AG10803 (cell line): ENCODE measurements around the gene PRR12.

Source experiments
- DNase-seq: peaks from one replicate; pipeline ENCODE4 v3.0.0; 2010; ENCODE audit warnings: low read depth
- H3K4me3 ChIP-seq: 2 replicates; pipeline ENCODE4 v1.5.1; 2011; ENCODE audit warnings: mild to moderate bottlenecking, low read length, control low read depth
- CTCF ChIP-seq: conservative IDR thresholded peaks from 2 replicates; pipeline ENCODE4 v1.5.1; 2011; ENCODE audit warnings: mild to moderate bottlenecking, low read length, control low read depth, inconsistent platforms

Gene PRR12

GRCh38 chr19:49637821-49638738, 47.1 kb downstream of the PRR12 start:
- DNase-seq, result peak; percentile 82
- H3K4me3 ChIP-seq, result peak overlapping the region; percentile 87
- no peak for TF ChIP-seq CTCF

GRCh38 chr19:49639401-49640112, 48.6 kb downstream of the PRR12 start:
- peak overlapping the region; percentile 87 for H3K4me3 ChIP-seq
- no peak for TF ChIP-seq CTCF
- no peak for DNase-seq

GRCh38 chr19:49640113-49640898, 49.3 kb downstream of the PRR12 start, which contains the start of gene RRAS:
RRAS (minus strand) TSS chr19:49640143; CDS start chr19:49640098, 45 bp downstream.
- H3K4me3 ChIP-seq, result peak within 1 kb of the TSS; percentile 87
- DNase-seq, result peak; percentile 100
- no peak for TF ChIP-seq CTCF

GRCh38 chr19:49641688-49642491, 50.9 kb downstream of the PRR12 start, which contains the start of gene SCAF1:
SCAF1 (plus strand) TSS chr19:49642209; CDS start chr19:49645027, 2,818 bp downstream.
- H3K4me3 ChIP-seq, result peak within 1 kb of the TSS; percentile 98
- peak; percentile 100 for DNase-seq
- TF ChIP-seq CTCF, result no peak

- TF ChIP-seq CTCF, result no peak
- no peak for DNase-seq
- H3K4me3 ChIP-seq, result peak overlapping the region; percentile 98
Observed at GRCh38 chr19:49642492-49643035, 51.6 kb downstream of the PRR12 start.

- H3K4me3 ChIP-seq, result peak overlapping the region; percentile 98
- no peak for TF ChIP-seq CTCF
- no peak for DNase-seq
Observed at GRCh38 chr19:49643466-49643865, 52.5 kb downstream of the PRR12 start.
